H1 (cell line): Measurements from ENCODE around the gene RAET1E. TPM values are rescaled to one million over a fixed set of nuclear protein-coding genes. Genes with fewer than 3 reads are reported as not detected.

Experiments used
- CTCF ChIA-PET: fragments of 300-600 bp; sonication (Branson Sonifier 250); formaldehyde crosslinking; loops from one replicate; lab custom pipeline; 2021; ENCODE audit not compliant: partially characterized antibody; lab: Charles Lee
- POLR2A ChIA-PET: fragments of 300-600 bp; sonication (Branson Sonifier 250); formaldehyde crosslinking; loops from one replicate; lab custom pipeline; 2021; ENCODE audit warnings: inconsistent platforms; ENCODE audit not compliant: partially characterized antibody; lab: Charles Lee
- DNase-seq, 2 experiments: peaks; one replicate each; pipeline versions ENCODE4 v3.0.0 to v3.0.0-alpha.2; 2010 to 2022; ENCODE audit warnings: low spot score in 2 of 2, low read depth in 1 of 2, mixed read lengths in 1 of 2
- FAIRE-seq: peaks from 2 replicates; lab custom pipeline; 2011; peaks lifted over from hg19 to GRCh38; lab: Jason Lieb, UNC
- H2AFZ ChIP-seq: 2 replicates; pipeline ENCODE4 v1.8.1; 2012; ENCODE audit warnings: low read length, inconsistent platforms
- H2AK5ac ChIP-seq: 2 replicates; pipeline ENCODE4 v1.6.1; 2013; ENCODE audit warnings: low read depth, low read length
- H2BK120ac ChIP-seq: replicated peaks from 2 replicates; pipeline ENCODE3; 2013; ENCODE audit warnings: low read depth, low read length, inconsistent platforms
- H2BK12ac ChIP-seq: 2 replicates; pipeline ENCODE4 v1.6.1; 2013; ENCODE audit warnings: low read depth, low read length
- H2BK15ac ChIP-seq: 2 replicates; pipeline ENCODE4 v1.6.1; 2013; ENCODE audit warnings: low read length
- H2BK20ac ChIP-seq: 2 replicates; pipeline ENCODE4 v1.6.1; 2013; ENCODE audit warnings: low read length
- H2BK5ac ChIP-seq: 2 replicates; pipeline ENCODE4 v1.6.1; 2013; ENCODE audit warnings: low read depth, low read length
- H3K14ac ChIP-seq: 2 replicates; pipeline ENCODE4 v1.6.1; 2013; ENCODE audit warnings: inconsistent platforms; ENCODE audit not compliant: insufficient read length
- H3K18ac ChIP-seq: 2 replicates; pipeline ENCODE4 v1.6.1; 2013; ENCODE audit warnings: low read length; ENCODE audit errors: extremely low read depth
- H3K23ac ChIP-seq: 2 replicates; pipeline ENCODE4 v1.6.1; 2013; ENCODE audit warnings: inconsistent platforms; ENCODE audit not compliant: insufficient read length
- H3K23me2 ChIP-seq: 2 replicates; pipeline ENCODE4 v1.6.1; 2013; ENCODE audit warnings: low read depth, low read length
- H3K27ac ChIP-seq: 2 replicates; pipeline ENCODE4 v1.6.1; 2011; ENCODE audit warnings: low read depth, low read length, inconsistent platforms
- H3K27me3 ChIP-seq, 4 experiments: replicated peaks in 1 of 4; 1 replicate in 1 of 4; 2 replicates in 3 of 4; pipeline versions ENCODE4 v1.6.1 to v1.8.1; 2011 to 2013; ENCODE audit warnings: low read length in 3 of 4, mild to moderate bottlenecking in 3 of 4, inconsistent platforms in 2 of 4, mixed read lengths in 2 of 4, moderate library complexity in 1 of 4; ENCODE audit not compliant: control insufficient read depth in 3 of 4, insufficient read depth in 3 of 4; ENCODE audit errors: extremely low read depth in 1 of 4
- H3K36me3 ChIP-seq, 4 experiments: 2 replicates each; pipeline versions ENCODE4 v1.6.1 to v1.8.1; 2011 to 2013; ENCODE audit warnings: mild to moderate bottlenecking in 4 of 4, low read length in 3 of 4, moderate library complexity in 2 of 4, control low read depth in 1 of 4, inconsistent platforms in 1 of 4; ENCODE audit not compliant: insufficient read depth in 4 of 4, control insufficient read depth in 2 of 4
- H3K4ac ChIP-seq: replicated peaks from 2 replicates; pipeline ENCODE3; 2013; ENCODE audit warnings: low read length, low read depth, mixed read lengths, inconsistent platforms; ENCODE audit not compliant: insufficient read length
- H3K4me1 ChIP-seq, 4 experiments: replicated peaks in 1 of 4; 1 replicate in 1 of 4; 2 replicates in 3 of 4; pipeline versions ENCODE4 v1.6.1 to v1.8.1; 2011 to 2013; ENCODE audit warnings: low read length in 3 of 4, inconsistent platforms in 2 of 4, mixed read lengths in 1 of 4; ENCODE audit not compliant: insufficient read depth in 4 of 4, control insufficient read depth in 3 of 4
- H3K4me2 ChIP-seq, 2 experiments: 2 replicates each; pipeline versions ENCODE4 v1.6.1 to v1.8.1; 2011 to 2013; ENCODE audit warnings: low read depth in 2 of 2, low read length in 2 of 2, control low read depth in 1 of 2, inconsistent platforms in 1 of 2, mild to moderate bottlenecking in 1 of 2; ENCODE audit not compliant: insufficient read depth in 1 of 2
- H3K4me3 ChIP-seq, 4 experiments: fragments of 200-600, 300-600 bp in 1 of 4; sonication (generic), shearing (Covaris generic), sonication (Bioruptor Twin) in 1 of 4; 2 replicates each; pipeline versions ENCODE4 v1.5.1 to v1.8.1; 2011 to 2016; ENCODE audit warnings: low read length in 4 of 4, low read depth in 3 of 4, control low read depth in 2 of 4, inconsistent platforms in 2 of 4, mild to moderate bottlenecking in 2 of 4, mixed read lengths in 1 of 4, moderate library complexity in 1 of 4; ENCODE audit not compliant: insufficient read depth in 2 of 4; ENCODE audit errors: extremely low read depth in 1 of 4
- H3K56ac ChIP-seq: replicated peaks from 2 replicates; pipeline ENCODE3; 2013; ENCODE audit warnings: low read depth, mild to moderate bottlenecking, mixed read lengths, low read length, inconsistent platforms; ENCODE audit not compliant: insufficient read length
- H3K79me1 ChIP-seq: 2 replicates; pipeline ENCODE4 v1.6.1; 2013; ENCODE audit warnings: low read depth, low read length, control low read depth
- H3K79me2 ChIP-seq, 2 experiments: 2 replicates each; pipeline versions ENCODE4 v1.6.1 to v1.8.1; 2012 to 2013; ENCODE audit warnings: low read length in 2 of 2, mild to moderate bottlenecking in 2 of 2, inconsistent platforms in 1 of 2; ENCODE audit not compliant: insufficient read depth in 2 of 2, control insufficient read depth in 1 of 2
- H3K9ac ChIP-seq, 4 experiments: replicated peaks in 1 of 4; 1 replicate in 1 of 4; 2 replicates in 3 of 4; pipeline versions ENCODE4 v1.6.1 to v1.8.1; 2011 to 2013; ENCODE audit warnings: low read depth in 3 of 4, low read length in 3 of 4, control low read depth in 2 of 4, mild to moderate bottlenecking in 2 of 4, moderate library complexity in 2 of 4, inconsistent platforms in 1 of 4; ENCODE audit errors: extremely low read depth in 1 of 4
- H3K9me3 ChIP-seq, 2 experiments: 2 replicates each; pipeline versions ENCODE4 v1.6.1 to v1.8.1; 2012 to 2013; ENCODE audit warnings: mild to moderate bottlenecking in 2 of 2, moderate library complexity in 2 of 2, control low read depth in 1 of 2, inconsistent platforms in 1 of 2, low read depth in 1 of 2, low read length in 1 of 2, mixed read lengths in 1 of 2; ENCODE audit not compliant: insufficient read depth in 2 of 2
- H4K20me1 ChIP-seq, 2 experiments: replicated peaks in 1 of 2; 2 replicates each; pipeline versions ENCODE3 to v1.8.1; 2011 to 2013; ENCODE audit warnings: inconsistent platforms in 2 of 2, low read length in 2 of 2, mild to moderate bottlenecking in 1 of 2; ENCODE audit not compliant: insufficient read depth in 2 of 2, control insufficient read depth in 1 of 2
- H4K5ac ChIP-seq: 2 replicates; pipeline ENCODE4 v1.6.1; 2013; ENCODE audit warnings: low read length, low read depth, mixed read lengths, inconsistent platforms; ENCODE audit not compliant: insufficient read length
- H4K8ac ChIP-seq: 2 replicates; pipeline ENCODE4 v1.8.0; 2013; ENCODE audit warnings: mild to moderate bottlenecking, moderate library complexity, low read length, inconsistent platforms; ENCODE audit not compliant: insufficient read depth; ENCODE audit errors: extremely low read depth
- H4K91ac ChIP-seq: replicated peaks from 2 replicates; pipeline ENCODE3; 2013; ENCODE audit warnings: low read length, mixed read lengths, inconsistent platforms; ENCODE audit not compliant: insufficient read length
- CEBPB ChIP-seq: IDR thresholded peaks from 2 replicates; pipeline ENCODE4 v1.6.1; 2012; ENCODE audit warnings: low read depth, low read length
- GTF2F1 ChIP-seq: IDR thresholded peaks from 2 replicates; pipeline ENCODE4 v1.6.1; 2012; ENCODE audit warnings: low read depth, low read length, improper control_type of control experiment, borderline replicate concordance
- NANOG ChIP-seq: IDR thresholded peaks from 2 replicates; pipeline ENCODE4 v1.6.1; 2011; ENCODE audit warnings: low read length, low read depth, mild to moderate bottlenecking, inconsistent platforms; ENCODE audit not compliant: insufficient read depth, poor library complexity, severe bottlenecking
- POU5F1 ChIP-seq: IDR thresholded peaks from 2 replicates; pipeline ENCODE4 v1.6.1; 2011; ENCODE audit warnings: low read depth, mild to moderate bottlenecking, low read length, moderate library complexity
- SAP30 ChIP-seq: fragments of 300-600 bp; sonication (generic); IDR thresholded peaks from 2 replicates; pipeline ENCODE4 v1.7.1; 2012; ENCODE audit warnings: low read length, moderate library complexity, mild to moderate bottlenecking, inconsistent platforms; ENCODE audit not compliant: insufficient read depth, insufficient replicate concordance
- SIN3A ChIP-seq, 2 experiments: IDR thresholded peaks in 1 of 2; conservative IDR thresholded peaks in 1 of 2; 2 replicates each; pipeline ENCODE4 v1.6.1; 2011 to 2012; ENCODE audit warnings: low read length in 2 of 2, improper control_type of control experiment in 1 of 2, low read depth in 1 of 2, mild to moderate bottlenecking in 1 of 2
- SIX5 ChIP-seq: IDR thresholded peaks from 2 replicates; pipeline ENCODE4 v1.6.1; 2011; ENCODE audit warnings: mild to moderate bottlenecking, low read depth, low read length
- SRF ChIP-seq: IDR thresholded peaks from 2 replicates; pipeline ENCODE4 v1.6.1; 2011; ENCODE audit warnings: mild to moderate bottlenecking, low read depth, low read length, moderate library complexity
- YY1 ChIP-seq: IDR thresholded peaks from 2 replicates; pipeline ENCODE4 v1.6.1; 2011; ENCODE audit warnings: low read depth, mild to moderate bottlenecking, low read length
- whole genome bisulfite sequencing, 2 experiments: shearing (Covaris generic) in 1 of 2; methylation state at CpG; one replicate each; pipeline versions ENCODE4 v1.1.6 to v1.1.7; 2013 to 2015; ENCODE audit warnings: low lambda C conversion rate in 2 of 2, mixed read lengths in 2 of 2, inconsistent platforms in 1 of 2, low coverage in 1 of 2, missing lambda C conversion rate in 1 of 2; ENCODE audit not compliant: insufficient replicate concordance in 2 of 2, insufficient coverage in 1 of 2, insufficient read length in 1 of 2; ENCODE audit errors: extremely low coverage in 1 of 2, missing lambda C conversion rate in 1 of 2; 5-methylcytosine and 5-hydroxymethylcytosine counted together
- polyA plus RNA-seq, 7 experiments: library from polyadenylated mRNA; depleted of rRNA in 3 of 7; stranded (reverse) in 5 of 7; unstranded in 2 of 7; fragments of >200 nt in 5 of 7; fragments of 200-250 nt in 2 of 7; gene quantifications; 1 replicate in 5 of 7; 2 replicates in 1 of 7; 4 replicates in 1 of 7; pipeline versions ENCODE4 v1.2.1 to v1.2.3, GENCODE V29; 2011 to 2013; ENCODE audit warnings: missing spikeins in 2 of 7, mixed read lengths in 2 of 7
- total RNA-seq: library from RNA; stranded (reverse); fragmentation: NEBNext Ultra II Directional; extraction: Animal tissue kit (Norgen Biotek cat#: 25700); gene quantifications from 2 replicates; pipeline ENCODE4 v1.2.1, GENCODE V29; 2021
- TF ChIP-seq, protein P1 (sequence below), 3 experiments: IDR thresholded peaks; 1 replicate in 2 of 3; 2 replicates in 1 of 3; pipeline versions ENCODE4 v1.5.1 to v1.6.1; 2011; ENCODE audit warnings: low read length in 3 of 3, mild to moderate bottlenecking in 3 of 3, inconsistent platforms in 2 of 3, low read depth in 1 of 3, moderate library complexity in 1 of 3; ENCODE audit not compliant: insufficient read depth in 1 of 3; ENCODE audit errors: control extremely low read depth in 1 of 3

The RAET1E gene
- total and polyA plus RNA-seq, 2 of the 8 experiments (the other 6 are each of a cell fraction or from before 2014, with no cell fraction given) = not detected

DNA sequence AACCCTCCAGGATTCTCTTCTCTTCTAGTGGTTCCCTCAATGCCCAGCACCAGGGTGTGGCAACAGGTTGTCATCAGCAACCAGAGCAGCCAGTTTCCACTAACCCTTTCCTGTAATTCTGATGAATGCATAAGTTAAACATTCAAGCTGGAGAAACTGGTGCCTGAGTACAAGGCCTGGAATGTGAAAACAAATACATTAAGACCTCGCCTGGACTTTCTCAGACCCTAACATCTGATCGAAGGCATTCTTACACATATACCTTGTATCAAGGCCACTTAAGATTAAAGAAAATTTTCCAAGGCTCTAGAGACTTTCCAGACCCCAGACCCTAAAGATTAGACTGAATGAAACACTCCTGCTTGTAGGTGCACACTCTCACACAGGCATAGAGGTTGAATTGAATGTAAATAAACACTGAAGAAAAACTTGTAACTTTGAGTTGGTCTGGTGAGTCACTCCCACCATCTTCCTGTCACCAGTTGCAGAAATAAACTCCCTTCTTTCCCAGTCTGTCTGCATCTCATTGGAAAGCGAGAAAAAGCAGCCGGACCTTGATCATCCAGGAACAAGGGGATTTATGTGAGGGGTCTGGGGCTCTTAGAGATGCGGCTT is 42.8 kb downstream of the RAET1E start:
- Histone ChIP-seq H2BK12ac (no peak overlapping the region), H4K91ac (no peak overlapping the region), H3K27me3 (no peaks in the 10 kb centered on the region), H4K20me1 (peaks cover 0 to 2% of the 10 kb centered on the region in 2 experiments), H2AFZ (no peak overlapping the region), H4K8ac (no peak overlapping the region), H3K14ac (no peak overlapping the region), H4K5ac (no peak overlapping the region), H3K56ac (no peak overlapping the region), H3K23me2 (no peaks in the 10 kb centered on the region), H3K79me2 (peaks cover 0 to 3% of the 10 kb centered on the region in 2 experiments; a peak in 1 of 4 replicates), H3K9ac (no peak overlapping the region; a peak in 1 of 7 replicates), H2BK15ac (no peak overlapping the region), H2BK20ac (no peak overlapping the region), H2BK5ac (no peak overlapping the region), H3K79me1 (peaks cover under 1% of the 10 kb centered on the region; the same call in 1 of the 2 replicates), H3K9me3 (no peaks in the 10 kb centered on the region), H2AK5ac (no peak overlapping the region), H3K27ac (no peak overlapping the region), H3K18ac (no peak overlapping the region), H3K23ac (no peak overlapping the region), H3K36me3 (no peaks in the 10 kb centered on the region), H3K4me2 (no peak overlapping the region), H3K4me1 (peaks cover 0 to 10% (median under 1%) of the 10 kb centered on the region in 4 experiments; a peak in 4 of 7 replicates), H3K4me3 (no peak overlapping the region), H3K4ac (no peak overlapping the region), H2BK120ac (no peak overlapping the region)
- no peak for DNase-seq
- CTCF ChIA-PET = interaction anchor here (0.7 to 6.2 kb wide), 9 partner anchors 11 to 162 kb away, joined by 3 to 34 read pairs (median 4); no protein-coding TSS in a partner anchor
- POLR2A ChIA-PET = interaction anchor here (1.7 kb wide), 1 partner anchor 8 kb away, joined by 4 read pairs; no protein-coding TSS in a partner anchor
- 79% methylated on average over 5 of the region's 5 CpGs; no CpG with 5 or more reads in 1 of the 2 experiments for WGBS, 2 experiments
- no peak for FAIRE-seq
- TF ChIP-seq GTF2F1 (no peak), SIN3A (conservative IDR thresholded peaks at IDR 0.05 in 1 of 2, IDR thresholded peaks at IDR 0.05 in 1 of 2; ENCODE audit: low read depth in 1 of 2, low read length in 2 of 2) (no peak), SIX5 (no peak), SRF (no peak), YY1 (no peak), POU5F1 (no peak), CEBPB (no peak), SAP30 (no peak), NANOG (no peak)
- TF ChIP-seq, protein P1, sequence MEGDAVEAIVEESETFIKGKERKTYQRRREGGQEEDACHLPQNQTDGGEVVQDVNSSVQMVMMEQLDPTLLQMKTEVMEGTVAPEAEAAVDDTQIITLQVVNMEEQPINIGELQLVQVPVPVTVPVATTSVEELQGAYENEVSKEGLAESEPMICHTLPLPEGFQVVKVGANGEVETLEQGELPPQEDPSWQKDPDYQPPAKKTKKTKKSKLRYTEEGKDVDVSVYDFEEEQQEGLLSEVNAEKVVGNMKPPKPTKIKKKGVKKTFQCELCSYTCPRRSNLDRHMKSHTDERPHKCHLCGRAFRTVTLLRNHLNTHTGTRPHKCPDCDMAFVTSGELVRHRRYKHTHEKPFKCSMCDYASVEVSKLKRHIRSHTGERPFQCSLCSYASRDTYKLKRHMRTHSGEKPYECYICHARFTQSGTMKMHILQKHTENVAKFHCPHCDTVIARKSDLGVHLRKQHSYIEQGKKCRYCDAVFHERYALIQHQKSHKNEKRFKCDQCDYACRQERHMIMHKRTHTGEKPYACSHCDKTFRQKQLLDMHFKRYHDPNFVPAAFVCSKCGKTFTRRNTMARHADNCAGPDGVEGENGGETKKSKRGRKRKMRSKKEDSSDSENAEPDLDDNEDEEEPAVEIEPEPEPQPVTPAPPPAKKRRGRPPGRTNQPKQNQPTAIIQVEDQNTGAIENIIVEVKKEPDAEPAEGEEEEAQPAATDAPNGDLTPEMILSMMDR (IDR thresholded peaks at IDR 0.05; ENCODE audit: control extremely low read depth in 1 of 3, insufficient read depth in 1 of 3, low read depth in 1 of 3, low read length in 3 of 3) = no peak
